NCI-H748 treated with DMSO at 0.1 percent for 48 hours (cell line): ENCODE measurements around the gene AP3S2.

ENCODE experiments used
- DNase-seq: peaks from one replicate; lab custom pipeline; 2025; lab: John Stamatoyannopoulos, UW

Gene AP3S2

GRCh38 chr15:89814112-89814742 is 79.6 kb downstream of the AP3S2 start:
- DNase-seq: no peak

- DNase-seq: no peak
These were observed 80.2 kb downstream of the AP3S2 start for GRCh38 chr15:89813381-89814111.

- no peak for DNase-seq
These were observed 80.9 kb downstream of the AP3S2 start for GRCh38 chr15:89812847-89813320.

- DNase-seq: no peak
These were observed 81.6 kb downstream of the AP3S2 start for GRCh38 chr15:89812011-89812846.

- DNase-seq: no peak
These were observed 83.0 kb downstream of the AP3S2 start for GRCh38 chr15:89810837-89811236.

- no peak for DNase-seq
These were observed 84.0 kb downstream of the AP3S2 start for GRCh38 chr15:89809787-89810148.

- no peak for DNase-seq
These were observed 84.6 kb downstream of the AP3S2 start for GRCh38 chr15:89809093-89809786.

- DNase-seq: no peak
These were observed 85.5 kb downstream of the AP3S2 start for GRCh38 chr15:89808160-89808870.

- no peak for DNase-seq
These were observed 86.1 kb downstream of the AP3S2 start for GRCh38 chr15:89807689-89808088.

GRCh38 chr15:89806559-89807550 is 86.9 kb downstream of the AP3S2 start:
- DNase-seq: no peak

- no peak for DNase-seq
These were observed 87.6 kb downstream of the AP3S2 start for GRCh38 chr15:89806210-89806558.

GRCh38 chr15:89805241-89806209 is 88.3 kb downstream of the AP3S2 start:
- no peak for DNase-seq

- DNase-seq: no peak
These were observed 89.6 kb downstream of the AP3S2 start for GRCh38 chr15:89803941-89804800.

GRCh38 chr15:89802986-89803824 is 90.6 kb downstream of the AP3S2 start:
- no peak for DNase-seq

GRCh38 chr15:89802231-89802928 is 91.4 kb downstream of the AP3S2 start:
- no peak for DNase-seq

- DNase-seq: no peak
These were observed 92.2 kb downstream of the AP3S2 start for GRCh38 chr15:89801471-89802195.
